Measurements from ENCODE around the gene DDX28. TPM values are rescaled to one million over a fixed set of nuclear protein-coding genes. Genes with fewer than 3 reads are reported as not detected.

Gene DDX28
- total and polyA plus RNA-seq, 4 experiments from 2014 or later: 16.1 to 55.8 (median 26.5) TPM

GRCh38 chr16:68069511-68070248 lies 46.6 kb upstream of the DDX28 start:
- ChIA-PET CTCF (ENCODE audit: partially characterized antibody) (interaction anchor here (0.9 to 8.2 kb wide), 12 partner anchors 8 to 186 kb away, joined by 3 to 83 read pairs (median 4); partner anchors contain the start of gene NFATC3), POLR2A (ENCODE audit: partially characterized antibody) (interaction anchor here (0.7 to 17.1 kb wide), 10 partner anchors 12 to 263 kb away, joined by 3 to 474 read pairs (median 4); partner anchors contain the start of genes DDX28, DPEP2, DUS2 and NFATC3)
- intact Hi-C loops (cut with micrococcal nuclease): loop anchor here (10.0 kb wide), 1 partner anchor 45 kb away; no protein-coding TSS in a partner anchor
- no peaks in the 10 kb centered on the region for H3K27me3 ChIP-seq (ENCODE audit: insufficient read depth, low read length)
- H3K4me3 ChIP-seq (ENCODE audit: low read length in 2 of 2): peak overlapping the region in 1 of 2 donors; percentile 13
- H3K4me1 ChIP-seq (ENCODE audit: insufficient read depth, low read length): peaks cover 82% of the 10 kb centered on the region
- Mint-ChIP-seq H3K36me3 (peaks cover 16 to 19% of the 10 kb centered on the region in 2 donors), H3K4me3 (peak overlapping the region; percentile 36 to 83 (median 70)), H3K4me1 (peaks cover 60 to 91% (median 77%) of the 10 kb centered on the region in 4 donors), H3K27ac (peak overlapping the region; percentile 79 to 92 (median 89)), H3K27me3 (no peaks in the 10 kb centered on the region), H3K9me3 (peaks cover 0 to 2% (median 0%) of the 10 kb centered on the region in 8 donors)
- H3K36me3 ChIP-seq (ENCODE audit: insufficient read depth, low read length): no peaks in the 10 kb centered on the region
- H3K9me3 ChIP-seq (ENCODE audit: control insufficient read depth in 1 of 2, low read length in 2 of 2): no peaks in the 10 kb centered on the region
- peak overlapping the region; percentile 48 for H3K27ac ChIP-seq (ENCODE audit: low read depth, low read length)
- DNase-seq: peak; percentile 56 to 75 (median 67)

GRCh38 chr16:68068926-68069325 lies 45.9 kb upstream of the DDX28 start:
- Mint-ChIP-seq H3K9me3 (peaks cover 0 to under 1% (median 0%) of the 10 kb centered on the region in 8 donors), H3K4me3 (peak overlapping the region in 3 of 8 donors; percentile 35 to 64 (median 43)), H3K27ac (peak overlapping the region in 2 of 7 donors; percentile 68 to 78), H3K4me1 (peaks cover 59 to 91% (median 78%) of the 10 kb centered on the region in 4 donors), H3K36me3 (peaks cover 10 to 12% of the 10 kb centered on the region in 2 donors), H3K27me3 (no peaks in the 10 kb centered on the region)
- CTCF ChIA-PET (ENCODE audit: partially characterized antibody): interaction anchor here (0.7 to 8.2 kb wide), 13 partner anchors 8 to 1307 kb away, joined by 3 to 83 read pairs (median 3); partner anchors contain the start of gene NFATC3
- Histone ChIP-seq H3K9me3 (ENCODE audit: control insufficient read depth in 1 of 2, low read length in 2 of 2) (no peaks in the 10 kb centered on the region), H3K4me1 (ENCODE audit: insufficient read depth, low read length) (peaks cover 82% of the 10 kb centered on the region), H3K36me3 (ENCODE audit: insufficient read depth, low read length) (no peaks in the 10 kb centered on the region), H3K4me3 (ENCODE audit: low read length in 2 of 2) (no peak overlapping the region), H3K27me3 (ENCODE audit: insufficient read depth, low read length) (no peaks in the 10 kb centered on the region), H3K27ac (ENCODE audit: low read depth, low read length) (no peak overlapping the region)
- intact Hi-C loops (cut with micrococcal nuclease): loop anchor here (10.0 kb wide), 1 partner anchor 46 kb away; no protein-coding TSS in a partner anchor
- POLR2A ChIA-PET (ENCODE audit: partially characterized antibody): interaction anchor here (0.9 to 17.1 kb wide), 4 partner anchors 13 to 262 kb away, joined by 4 to 474 read pairs (median 10); partner anchors contain the start of genes DPEP2, NFATC3, PSMB10 and RANBP10
- no peak for DNase-seq

- CTCF ChIA-PET (ENCODE audit: partially characterized antibody): interaction anchor here (0.9 to 6.4 kb wide), 3 partner anchors 9 to 27 kb away, joined by 4 to 67 read pairs (median 59); partner anchors contain the start of gene NFATC3
- H3K4me1 ChIP-seq (ENCODE audit: insufficient read depth, low read length): peaks cover 83% of the 10 kb centered on the region
Measured at GRCh38 chr16:68066763-68067162, 43.7 kb upstream of the DDX28 start.

DNA sequence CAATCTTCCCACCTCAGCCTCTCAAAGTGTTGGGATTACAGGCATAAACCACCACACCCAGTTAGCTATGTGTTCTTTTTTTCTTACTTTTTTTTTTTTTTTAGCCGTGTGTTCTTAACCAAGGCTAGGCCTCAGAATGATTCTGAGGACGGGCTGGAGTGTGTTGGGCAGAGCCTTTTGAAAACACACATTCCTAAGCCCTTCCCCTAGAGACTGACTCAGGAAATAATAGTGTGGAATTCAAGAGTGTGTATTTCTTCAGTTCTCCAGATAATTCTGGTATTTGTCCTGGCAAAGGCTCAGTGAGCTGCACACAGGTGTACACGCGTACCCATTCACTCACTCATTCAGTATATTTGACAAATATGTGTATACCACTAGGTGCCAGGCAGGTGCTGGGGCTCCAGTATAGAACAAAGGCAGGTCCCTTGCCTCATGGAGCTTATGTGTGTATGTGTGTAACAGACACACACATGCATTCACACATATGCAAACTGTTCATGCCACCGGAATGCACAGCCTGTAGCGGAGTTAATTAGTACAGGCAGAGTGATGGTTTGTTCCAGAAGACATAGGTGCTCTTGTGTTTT lies 42.8 kb upstream of the DDX28 start:
- H3K4me1 Mint-ChIP-seq: peaks cover 57 to 94% (median 76%) of the 10 kb centered on the region in 4 donors
- H3K4me1 ChIP-seq (ENCODE audit: insufficient read depth, low read length): peaks cover 83% of the 10 kb centered on the region

More at GRCh38 chr16:68066763-68067162, 43.7 kb upstream of the DDX28 start:
- no peak for DNase-seq
- peak overlapping the region in 3 of 7 donors; percentile 79 to 83 (median 79) for H3K27ac Mint-ChIP-seq
- H3K27ac ChIP-seq (ENCODE audit: low read depth, low read length): no peak overlapping the region
- H3K4me3 Mint-ChIP-seq: no peak overlapping the region
- no peaks in the 10 kb centered on the region for H3K9me3 ChIP-seq (ENCODE audit: control insufficient read depth in 1 of 2, low read length in 2 of 2)
- intact Hi-C loops (cut with micrococcal nuclease): loop anchor here (10.0 kb wide), 1 partner anchor 48 kb away; no protein-coding TSS in a partner anchor
- H3K4me1 Mint-ChIP-seq: peaks cover 58 to 94% (median 78%) of the 10 kb centered on the region in 4 donors
- H3K27me3 Mint-ChIP-seq: no peaks in the 10 kb centered on the region
- no peaks in the 10 kb centered on the region for H3K27me3 ChIP-seq (ENCODE audit: insufficient read depth, low read length)
- no peaks in the 10 kb centered on the region for H3K36me3 ChIP-seq (ENCODE audit: insufficient read depth, low read length)
- H3K36me3 Mint-ChIP-seq: peaks cover 10 to 12% of the 10 kb centered on the region in 2 donors
- no peak overlapping the region for H3K4me3 ChIP-seq (ENCODE audit: low read length in 2 of 2)
- H3K9me3 Mint-ChIP-seq: no peaks in the 10 kb centered on the region
- POLR2A ChIA-PET (ENCODE audit: partially characterized antibody): interaction anchor here (17.1 kb wide), 1 partner anchor 15 kb away, joined by 474 read pairs; the partner anchor contains the start of gene NFATC3

DNA sequence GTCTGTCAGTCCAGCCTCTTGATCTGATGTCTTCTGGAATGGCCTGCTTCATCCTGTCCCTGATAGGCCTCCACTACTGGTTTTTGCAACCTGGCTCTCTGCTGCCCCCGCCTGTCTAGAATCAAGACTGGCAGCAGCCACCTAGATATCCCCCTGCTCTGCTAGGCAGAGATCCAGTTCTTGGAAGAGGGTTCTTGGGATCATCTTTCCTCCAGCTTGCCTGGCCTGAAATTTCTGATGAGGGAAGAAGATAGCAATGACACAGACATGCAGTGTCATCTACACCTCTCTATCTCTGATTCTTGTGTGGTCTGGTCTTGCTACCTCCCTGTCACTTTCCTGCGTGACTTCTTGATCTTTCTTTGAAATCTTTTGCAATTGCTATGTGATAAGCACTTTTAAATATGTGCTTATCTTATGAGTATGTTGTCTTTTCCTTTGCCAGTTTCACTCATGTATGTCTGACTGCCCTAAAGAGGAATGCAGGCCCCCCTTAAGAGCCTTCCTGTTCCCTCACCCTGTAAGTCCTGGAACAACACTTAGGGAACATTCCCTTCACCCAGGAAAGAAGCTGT lies 41.8 kb upstream of the DDX28 start:
- H3K4me3 Mint-ChIP-seq: peak overlapping the region in 6 of 8 donors; percentile 1 to 74 (median 34)
- Histone ChIP-seq H3K27ac (ENCODE audit: low read depth, low read length) (peak overlapping the region; percentile 42), H3K4me1 (ENCODE audit: insufficient read depth, low read length) (peaks cover 79% of the 10 kb centered on the region), H3K36me3 (ENCODE audit: insufficient read depth, low read length) (no peaks in the 10 kb centered on the region), H3K9me3 (ENCODE audit: control insufficient read depth in 1 of 2, low read length in 2 of 2) (no peaks in the 10 kb centered on the region), H3K27me3 (ENCODE audit: insufficient read depth, low read length) (no peaks in the 10 kb centered on the region), H3K4me3 (ENCODE audit: low read length in 2 of 2) (no peak overlapping the region)
- peaks cover 8 to 19% of the 10 kb centered on the region in 2 donors for H3K36me3 Mint-ChIP-seq
- peaks cover 0 to 1% (median 0%) of the 10 kb centered on the region in 8 donors for H3K9me3 Mint-ChIP-seq
- DNase-seq: peak; percentile 60 to 78 (median 68)
- ChIA-PET CTCF (ENCODE audit: partially characterized antibody) (interaction anchor here (0.5 to 6.4 kb wide), 28 partner anchors 9 to 549 kb away, joined by 3 to 67 read pairs (median 6); partner anchors contain the start of gene NFATC3), POLR2A (ENCODE audit: partially characterized antibody) (interaction anchor here (0.9 to 17.1 kb wide), 5 partner anchors 13 to 76 kb away, joined by 3 to 474 read pairs (median 3); partner anchors contain the start of gene NFATC3)
- peak overlapping the region; percentile 79 to 96 (median 84) for H3K27ac Mint-ChIP-seq
- intact Hi-C loops (cut with micrococcal nuclease): loop anchor here (1.0 to 10.0 kb wide), 6 partner anchors 16 to 249 kb away; no protein-coding TSS in a partner anchor
- no peaks in the 10 kb centered on the region for H3K27me3 Mint-ChIP-seq
- peaks cover 51 to 90% (median 71%) of the 10 kb centered on the region in 4 donors for H3K4me1 Mint-ChIP-seq

More for the DNA sequence above, 42.8 kb upstream of the DDX28 start:
- Histone ChIP-seq H3K27me3 (ENCODE audit: insufficient read depth, low read length) (no peaks in the 10 kb centered on the region), H3K36me3 (ENCODE audit: insufficient read depth, low read length) (no peaks in the 10 kb centered on the region), H3K4me3 (ENCODE audit: low read length in 2 of 2) (no peak overlapping the region), H3K9me3 (ENCODE audit: control insufficient read depth in 1 of 2, low read length in 2 of 2) (no peaks in the 10 kb centered on the region), H3K27ac (ENCODE audit: low read depth, low read length) (peak overlapping the region; percentile 42)
- no peak for DNase-seq
- intact Hi-C loops (cut with micrococcal nuclease): loop anchor here (2.0 to 10.0 kb wide), 2 partner anchors 15 to 49 kb away; no protein-coding TSS in a partner anchor
- Mint-ChIP-seq H3K36me3 (peaks cover 6 to 16% of the 10 kb centered on the region in 2 donors), H3K27me3 (no peaks in the 10 kb centered on the region), H3K27ac (peak overlapping the region; percentile 61 to 96 (median 79)), H3K4me3 (peak overlapping the region in 2 of 8 donors; percentile 17 to 49), H3K9me3 (no peaks in the 10 kb centered on the region)
- CTCF ChIA-PET (ENCODE audit: partially characterized antibody): interaction anchor here (0.5 to 6.4 kb wide), 26 partner anchors 10 to 550 kb away, joined by 3 to 67 read pairs (median 6); partner anchors contain the start of gene NFATC3
- POLR2A ChIA-PET (ENCODE audit: partially characterized antibody): interaction anchor here (0.9 to 17.1 kb wide), 4 partner anchors 16 to 77 kb away, joined by 3 to 474 read pairs (median 3); partner anchors contain the start of gene NFATC3

- intact Hi-C loops (cut with micrococcal nuclease): loop anchor here (10.0 kb wide), 1 partner anchor 52 kb away; no protein-coding TSS in a partner anchor
- no peak overlapping the region for H3K4me3 ChIP-seq (ENCODE audit: low read length in 2 of 2)
- no peaks in the 10 kb centered on the region for H3K9me3 ChIP-seq (ENCODE audit: control insufficient read depth in 1 of 2, low read length in 2 of 2)
- H3K36me3 ChIP-seq (ENCODE audit: insufficient read depth, low read length): no peaks in the 10 kb centered on the region
- H3K27ac ChIP-seq (ENCODE audit: low read depth, low read length): no peak overlapping the region
- Mint-ChIP-seq H3K27ac (peak overlapping the region; percentile 73 to 89 (median 82)), H3K4me1 (peaks cover 52 to 85% (median 69%) of the 10 kb centered on the region in 4 donors), H3K4me3 (peak overlapping the region; percentile 46 to 79 (median 62)), H3K9me3 (peaks cover 0 to 2% (median 0%) of the 10 kb centered on the region in 8 donors), H3K27me3 (no peaks in the 10 kb centered on the region), H3K36me3 (peaks cover 16 to 21% of the 10 kb centered on the region in 2 donors)
- ChIA-PET POLR2A (ENCODE audit: partially characterized antibody) (interaction anchor here (0.9 to 17.1 kb wide), 5 partner anchors 19 to 217 kb away, joined by 3 to 474 read pairs (median 3); partner anchors contain the start of genes NFATC3 and NUTF2), CTCF (ENCODE audit: partially characterized antibody) (interaction anchor here (0.6 to 6.4 kb wide), 9 partner anchors 11 to 179 kb away, joined by 3 to 67 read pairs (median 8); partner anchors contain the start of gene NFATC3)
- peaks cover 74% of the 10 kb centered on the region for H3K4me1 ChIP-seq (ENCODE audit: insufficient read depth, low read length)
- peak in 4 of 5 donors; percentile 38 to 50 (median 48) for DNase-seq
- H3K27me3 ChIP-seq (ENCODE audit: insufficient read depth, low read length): no peaks in the 10 kb centered on the region
Measured at GRCh38 chr16:68062910-68063393, 39.9 kb upstream of the DDX28 start.
